NCI-H510A treated with DMSO at 0.1 percent for 48 hours (cell line): Measurements from ENCODE around the gene WDR27.

Experiments
- DNase-seq: peaks from one replicate; lab custom pipeline; 2025; lab: John Stamatoyannopoulos, UW

The WDR27 gene

GRCh38 chr6:169701954-169702839 is at the start of gene WDR27, which contains the start of gene C6orf120:
Gene WDR27 (minus strand): TSS chr6:169702029. CDS start chr6:169689005, 13,024 bp downstream.
Gene C6orf120 (plus strand): TSS chr6:169702126. CDS start chr6:169702460, 334 bp downstream.
- peak; percentile 73 for DNase-seq

GRCh38 chr6:169746556-169746955 is 44.7 kb upstream of the WDR27 start:
- no peak for DNase-seq

- no peak for DNase-seq
These were observed 43.6 kb upstream of the WDR27 start for GRCh38 chr6:169745405-169745804.

GRCh38 chr6:169741344-169741743 is 39.5 kb upstream of the WDR27 start:
- DNase-seq: no peak

- no peak for DNase-seq
These were observed 37.2 kb upstream of the WDR27 start for GRCh38 chr6:169738976-169739529.

- no peak for DNase-seq
These were observed 36.6 kb upstream of the WDR27 start for GRCh38 chr6:169738204-169738975.

GRCh38 chr6:169729961-169730360 is 28.1 kb upstream of the WDR27 start:
- no peak for DNase-seq

GRCh38 chr6:169726963-169727362 is 25.1 kb upstream of the WDR27 start:
- no peak for DNase-seq

GRCh38 chr6:169726049-169726400 is 24.2 kb upstream of the WDR27 start:
- DNase-seq: no peak

- peak; percentile 17 for DNase-seq
These were observed 23.6 kb upstream of the WDR27 start for GRCh38 chr6:169725125-169726048.

- DNase-seq: peak; percentile 30
These were observed 22.8 kb upstream of the WDR27 start, which contains the start of gene PHF10 for GRCh38 chr6:169724494-169725124. Gene PHF10 (minus strand): TSS chr6:169724500. CDS start chr6:169723931, 569 bp downstream.

GRCh38 chr6:169723991-169724493 is 22.2 kb upstream of the WDR27 start:
- DNase-seq: no peak

GRCh38 chr6:169723200-169723909 is 21.5 kb upstream of the WDR27 start:
- no peak for DNase-seq

GRCh38 chr6:169722362-169723199 is 20.8 kb upstream of the WDR27 start:
- DNase-seq: no peak

GRCh38 chr6:169720207-169720855 is 18.5 kb upstream of the WDR27 start:
- DNase-seq: no peak

- DNase-seq: no peak
These were observed 17.3 kb upstream of the WDR27 start for GRCh38 chr6:169719117-169719516.

GRCh38 chr6:169714595-169714994 is 12.8 kb upstream of the WDR27 start:
- no peak for DNase-seq

GRCh38 chr6:169714178-169714577 is 12.3 kb upstream of the WDR27 start:
- DNase-seq: no peak

- DNase-seq: no peak
These were observed 8.2 kb upstream of the WDR27 start for GRCh38 chr6:169710009-169710408.
